Hematopoietic multipotent progenitor cell treated with erythropoietin and hydrocortisone succinate and interleukin-3 and kit ligand, for 6 days (in vitro differentiated cells): Measurements from ENCODE around the gene ZBTB38.
A peak's percentile ranks its signal among the peaks of the same experiment; 100 is the strongest.

Experiments used
- DNase-seq: peaks from one replicate; pipeline ENCODE4 v3.0.0-alpha.2; 2015

ZBTB38 gene

GRCh38 chr3:141368925-141369794 lies 856 bp downstream of the ZBTB38 start:
- DNase-seq = no peak

- DNase-seq = peak; percentile 96
Measured at GRCh38 chr3:141370065-141370533, 1.8 kb downstream of the ZBTB38 start.

- no peak for DNase-seq
Measured at GRCh38 chr3:141371882-141372281, 3.6 kb downstream of the ZBTB38 start.

- DNase-seq = no peak
Measured at GRCh38 chr3:141372656-141373055, 4.4 kb downstream of the ZBTB38 start.

DNA sequence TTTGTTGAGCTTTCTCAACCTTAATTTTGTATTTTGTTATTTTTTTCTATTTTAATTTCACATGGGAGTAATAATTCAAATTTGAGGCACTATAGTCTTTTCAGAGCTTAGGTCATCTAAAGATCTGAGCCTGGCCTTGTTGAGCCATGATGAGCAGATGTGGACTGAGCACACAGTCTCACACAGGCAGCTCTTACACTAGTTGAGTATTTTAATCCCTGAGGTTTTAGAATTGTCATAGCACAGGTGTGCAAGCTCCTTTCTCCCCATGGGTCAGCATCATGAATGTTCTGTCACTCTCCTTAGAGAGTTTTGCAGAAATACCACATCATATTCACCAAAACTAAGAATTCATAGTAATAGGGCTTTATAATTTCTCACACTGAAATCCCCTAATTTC lies 4.9 kb downstream of the ZBTB38 start:
- DNase-seq = no peak

GRCh38 chr3:141373768-141374526 lies 5.6 kb downstream of the ZBTB38 start:
- DNase-seq = no peak

- no peak for DNase-seq
Measured at GRCh38 chr3:141375381-141376301, 7.3 kb downstream of the ZBTB38 start.

DNA sequence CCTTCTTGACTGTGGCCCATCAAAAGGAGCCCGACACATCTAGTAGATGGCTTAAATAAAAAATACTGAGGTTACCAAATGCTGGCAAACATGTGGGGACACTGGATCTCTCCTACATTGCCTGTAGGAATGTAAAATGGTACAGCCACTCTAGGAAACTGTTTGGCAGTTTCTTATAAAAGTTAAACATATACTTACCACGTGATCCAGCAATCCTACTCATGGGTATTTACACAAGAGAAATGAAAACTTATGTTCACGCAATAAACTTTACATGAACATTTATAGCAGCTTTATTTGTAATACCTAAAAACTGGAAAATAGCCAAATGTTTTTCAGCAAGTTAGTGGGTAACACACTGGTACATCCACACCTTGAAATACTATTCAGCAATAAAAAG lies 9.1 kb downstream of the ZBTB38 start:
- no peak for DNase-seq

GRCh38 chr3:141378556-141378955 lies 10.3 kb downstream of the ZBTB38 start:
- no peak for DNase-seq

DNA sequence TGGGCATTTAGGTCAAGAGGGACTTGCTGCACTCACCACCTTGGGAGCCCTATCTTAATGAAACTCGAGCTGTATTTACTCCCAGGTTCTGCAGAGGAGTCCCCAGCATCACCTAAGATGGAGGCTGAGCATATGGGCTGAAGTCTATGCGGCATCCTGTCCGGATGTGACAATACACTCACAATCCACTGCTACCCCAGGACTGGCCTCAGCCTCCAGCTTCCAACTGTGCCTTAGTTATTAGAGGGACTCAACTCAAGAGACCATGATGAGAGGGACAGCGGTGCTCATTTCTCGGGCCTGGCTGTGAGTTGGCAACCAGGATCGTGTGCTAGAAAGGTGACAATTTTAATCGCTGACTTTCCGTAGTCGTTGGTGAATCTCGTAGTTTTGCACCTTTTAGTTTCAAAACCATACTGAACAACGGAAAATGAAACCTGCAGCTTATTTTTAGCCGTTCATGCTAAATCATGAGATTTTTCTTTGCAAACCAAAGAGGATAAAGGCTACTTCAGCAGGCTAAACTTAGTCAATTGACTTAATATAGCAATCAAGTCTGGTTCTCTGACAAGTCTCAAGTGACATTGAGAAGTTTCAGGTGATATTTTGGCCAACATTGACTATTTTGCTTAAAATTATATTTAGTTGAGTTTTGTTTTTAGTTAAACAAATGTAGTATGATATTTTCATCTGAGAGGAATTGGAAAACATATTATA lies 11.1 kb downstream of the ZBTB38 start:
- DNase-seq = no peak

DNA sequence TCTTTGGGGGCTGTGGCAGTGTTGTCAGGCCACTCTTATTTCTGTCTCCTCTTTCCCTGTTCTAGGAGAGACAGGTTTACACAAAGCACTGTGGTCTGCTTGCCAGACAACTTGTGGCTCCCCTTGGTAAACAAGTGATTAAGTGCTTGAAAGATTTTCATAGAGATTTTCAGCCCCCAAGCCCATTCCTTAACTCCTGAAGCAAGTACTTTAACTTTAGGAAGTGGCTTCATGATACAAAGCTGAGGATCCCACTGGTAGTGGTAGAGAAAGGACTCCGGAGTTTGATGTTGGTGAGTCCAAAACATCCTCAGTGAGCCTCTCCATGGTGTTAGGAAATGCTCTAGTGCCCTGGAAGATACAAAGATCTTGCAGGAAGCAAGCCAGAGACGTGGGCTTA lies 12.0 kb downstream of the ZBTB38 start:
- no peak for DNase-seq

GRCh38 chr3:141380987-141381386 lies 12.7 kb downstream of the ZBTB38 start:
- DNase-seq = no peak

- no peak for DNase-seq
Measured at GRCh38 chr3:141382571-141382970, 14.3 kb downstream of the ZBTB38 start.

DNA sequence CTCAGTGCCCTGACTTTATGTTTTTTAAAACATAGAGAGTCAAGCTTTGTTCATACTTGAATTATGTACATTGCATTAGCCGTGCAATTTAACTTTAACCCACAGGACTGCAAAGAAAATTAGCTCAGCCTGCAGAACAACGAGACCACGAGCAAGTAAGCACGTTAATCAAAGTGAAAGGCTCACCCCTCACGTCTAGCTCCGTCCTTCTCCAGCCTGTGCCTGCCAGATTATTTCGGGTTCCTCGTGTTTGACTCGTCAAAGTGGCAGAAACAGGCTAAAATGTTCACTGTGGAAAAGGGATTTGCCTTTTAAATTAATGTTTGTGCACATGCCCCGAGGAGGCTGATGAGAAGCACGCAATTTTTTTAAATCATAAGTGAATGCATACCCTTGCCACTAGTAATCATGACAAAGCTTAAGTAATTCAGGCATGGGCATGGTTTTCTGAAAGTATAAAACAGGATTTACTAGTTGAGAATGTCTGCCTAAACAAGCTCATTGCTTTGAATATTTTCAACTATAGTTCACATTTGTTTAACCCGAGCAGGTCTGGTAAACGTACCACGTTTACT lies 15.3 kb downstream of the ZBTB38 start:
- no peak for DNase-seq

- no peak for DNase-seq
Measured at GRCh38 chr3:141384157-141384556, 15.9 kb downstream of the ZBTB38 start.

DNA sequence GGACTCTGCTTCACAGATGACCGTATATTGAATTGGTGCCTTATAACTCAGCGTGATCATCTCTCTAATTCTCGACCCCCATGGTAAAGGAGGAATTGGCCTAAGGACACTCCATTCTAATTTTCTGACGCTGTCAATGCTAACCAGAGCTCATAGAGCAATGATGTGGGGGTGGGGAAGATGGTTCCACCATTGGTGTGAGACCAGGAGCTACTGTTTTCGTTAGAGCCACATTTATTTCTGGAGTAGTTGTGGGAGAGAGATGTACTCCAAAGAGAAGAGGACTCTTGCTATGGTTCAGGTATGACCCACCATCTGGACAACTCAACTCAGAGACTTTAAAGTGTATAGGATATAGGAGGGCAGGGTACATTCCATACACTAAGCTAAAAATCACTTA lies 16.3 kb downstream of the ZBTB38 start:
- no peak for DNase-seq

DNA sequence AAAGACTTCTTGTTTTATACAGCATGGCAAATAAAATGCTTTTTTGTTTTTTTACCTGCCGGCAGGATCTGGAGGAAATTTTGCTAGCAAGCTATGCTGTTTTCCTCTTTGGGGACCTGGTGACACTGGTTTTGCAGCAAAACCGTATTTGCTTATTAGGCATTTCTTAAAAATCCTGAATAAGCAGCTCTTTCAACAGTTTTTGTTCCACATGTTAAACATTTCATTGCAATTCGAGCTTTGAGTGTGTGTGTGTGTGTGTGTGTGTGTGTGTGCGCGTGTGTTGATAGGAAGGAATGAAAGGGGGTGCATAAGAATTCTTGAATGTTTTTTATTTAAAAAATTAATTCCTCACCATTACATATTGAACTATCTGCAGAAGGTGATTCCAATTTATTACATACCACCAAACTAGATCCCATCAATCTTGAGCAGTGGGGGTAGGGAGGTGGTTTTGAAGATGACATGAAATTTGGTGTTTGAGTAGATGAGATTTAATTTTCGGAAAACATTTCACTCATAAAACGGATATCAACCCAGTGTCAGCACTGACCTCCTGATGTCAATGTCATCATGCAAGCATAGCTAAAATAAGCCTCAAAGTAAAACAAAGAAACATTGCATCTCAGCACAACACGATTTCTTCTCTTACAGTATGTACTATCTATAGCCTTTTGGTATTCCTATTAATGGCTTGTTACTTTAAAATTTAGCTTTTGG lies 17.3 kb downstream of the ZBTB38 start:
- DNase-seq = no peak

DNA sequence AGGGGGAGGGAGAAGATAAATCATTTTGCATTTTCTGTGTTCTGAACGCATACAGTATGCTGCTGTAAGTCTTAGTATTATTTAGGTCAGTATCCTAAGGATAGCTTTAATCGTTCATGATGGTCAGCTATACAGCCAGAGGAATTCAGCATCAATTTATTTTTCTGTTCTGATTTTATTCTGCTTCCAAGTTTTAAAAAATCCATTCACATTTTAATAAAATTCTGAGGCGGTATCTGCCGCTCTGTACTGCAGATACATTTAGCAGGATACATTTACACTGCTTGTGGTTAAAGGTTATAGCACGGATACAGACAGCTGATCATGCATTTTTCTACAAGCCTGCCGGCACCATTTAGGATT lies 17.8 kb downstream of the ZBTB38 start:
- no peak for DNase-seq

DNA sequence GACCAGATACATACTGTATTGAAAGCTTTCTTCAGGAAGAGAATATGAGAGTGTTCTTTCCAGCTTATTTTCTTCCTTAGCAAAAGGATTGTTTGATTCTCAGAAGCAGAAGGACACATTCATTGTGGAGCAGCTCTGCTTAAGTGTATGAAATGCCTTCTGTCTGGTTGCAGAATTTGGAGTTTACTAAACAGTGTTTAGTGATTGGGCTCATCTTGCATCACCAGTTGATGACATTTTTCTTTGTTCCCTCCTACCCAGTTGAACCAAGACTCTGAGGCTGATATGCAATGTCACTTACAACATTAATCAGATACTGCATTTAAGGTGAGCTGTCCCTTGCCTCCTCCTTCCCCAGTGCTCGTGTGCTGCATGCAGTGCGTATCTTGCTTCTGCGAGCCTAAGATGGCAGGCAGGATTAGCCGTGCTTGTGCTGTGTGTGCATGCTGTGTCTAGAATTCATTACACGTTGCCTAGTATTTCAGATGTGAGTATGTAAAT lies 18.4 kb downstream of the ZBTB38 start:
- no peak for DNase-seq

DNA sequence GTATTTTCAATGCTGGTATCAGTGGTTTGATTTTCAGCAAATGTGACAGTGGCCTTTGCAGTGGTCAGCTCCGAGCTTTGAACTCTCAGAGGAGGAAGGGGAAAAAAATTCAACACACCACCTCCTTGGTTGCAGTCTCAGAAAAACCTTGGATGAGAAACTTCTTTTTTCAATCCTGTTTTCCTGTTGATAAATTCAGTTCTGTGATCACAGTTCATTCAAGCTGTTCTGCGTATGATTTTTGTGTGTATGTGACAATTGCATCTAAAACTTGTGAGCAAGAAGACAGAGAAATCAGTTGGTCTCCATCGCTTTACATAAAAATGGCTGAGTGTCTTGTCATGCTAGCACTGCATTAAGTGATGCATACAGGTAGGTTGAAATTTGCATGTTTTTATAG lies 19.2 kb downstream of the ZBTB38 start:
- no peak for DNase-seq

- no peak for DNase-seq
Measured at GRCh38 chr3:141388395-141388794, 20.1 kb downstream of the ZBTB38 start.
